ENCODE measurements around the gene RUNX1.

RUNX1 gene

DNA sequence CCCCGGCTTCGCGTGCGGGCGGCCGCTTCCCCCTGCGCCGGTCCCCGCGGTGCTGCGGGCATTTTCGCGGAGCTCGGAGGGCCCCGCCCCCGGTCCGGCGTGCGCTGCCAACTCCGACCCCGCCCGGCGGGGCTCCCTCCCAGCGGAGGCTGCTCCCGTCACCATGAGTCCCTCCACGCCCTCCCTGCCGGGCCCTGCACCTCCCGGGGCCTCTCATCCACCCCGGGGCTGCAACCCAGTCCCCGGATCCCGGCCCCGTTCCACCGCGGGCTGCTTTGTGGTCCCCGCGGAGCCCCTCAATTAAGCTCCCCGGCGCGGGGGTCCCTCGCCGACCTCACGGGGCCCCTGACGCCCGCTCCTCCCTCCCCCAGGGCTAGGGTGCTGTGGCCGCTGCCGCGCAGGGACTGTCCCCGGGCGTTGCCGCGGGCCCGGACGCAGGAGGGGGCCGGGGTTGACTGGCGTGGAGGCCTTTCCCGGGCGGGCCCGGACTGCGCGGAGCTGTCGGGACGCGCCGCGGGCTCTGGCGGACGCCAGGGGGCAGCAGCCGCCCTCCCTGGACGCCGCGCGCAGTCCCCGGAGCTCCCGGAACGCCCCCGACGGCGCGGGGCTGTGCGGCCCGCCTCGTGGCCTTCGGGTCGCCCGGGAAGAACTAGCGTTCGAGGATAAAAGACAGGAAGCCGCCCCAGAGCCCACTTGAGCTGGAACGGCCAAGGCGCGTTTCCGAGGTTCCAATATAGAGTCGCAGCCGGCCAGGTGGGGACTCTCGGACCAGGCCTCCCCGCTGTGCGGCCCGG is 159.2 kb downstream of the RUNX1 start:
- peak; percentile 76 to 82 for DNase-seq

GRCh38 chr21:34889320-34889675 is 159.8 kb downstream of the RUNX1 start:
- peak; percentile 51 to 54 for DNase-seq

GRCh38 chr21:34888569-34889319 is 160.4 kb downstream of the RUNX1 start:
- DNase-seq = peak; percentile 92 to 97

DNA sequence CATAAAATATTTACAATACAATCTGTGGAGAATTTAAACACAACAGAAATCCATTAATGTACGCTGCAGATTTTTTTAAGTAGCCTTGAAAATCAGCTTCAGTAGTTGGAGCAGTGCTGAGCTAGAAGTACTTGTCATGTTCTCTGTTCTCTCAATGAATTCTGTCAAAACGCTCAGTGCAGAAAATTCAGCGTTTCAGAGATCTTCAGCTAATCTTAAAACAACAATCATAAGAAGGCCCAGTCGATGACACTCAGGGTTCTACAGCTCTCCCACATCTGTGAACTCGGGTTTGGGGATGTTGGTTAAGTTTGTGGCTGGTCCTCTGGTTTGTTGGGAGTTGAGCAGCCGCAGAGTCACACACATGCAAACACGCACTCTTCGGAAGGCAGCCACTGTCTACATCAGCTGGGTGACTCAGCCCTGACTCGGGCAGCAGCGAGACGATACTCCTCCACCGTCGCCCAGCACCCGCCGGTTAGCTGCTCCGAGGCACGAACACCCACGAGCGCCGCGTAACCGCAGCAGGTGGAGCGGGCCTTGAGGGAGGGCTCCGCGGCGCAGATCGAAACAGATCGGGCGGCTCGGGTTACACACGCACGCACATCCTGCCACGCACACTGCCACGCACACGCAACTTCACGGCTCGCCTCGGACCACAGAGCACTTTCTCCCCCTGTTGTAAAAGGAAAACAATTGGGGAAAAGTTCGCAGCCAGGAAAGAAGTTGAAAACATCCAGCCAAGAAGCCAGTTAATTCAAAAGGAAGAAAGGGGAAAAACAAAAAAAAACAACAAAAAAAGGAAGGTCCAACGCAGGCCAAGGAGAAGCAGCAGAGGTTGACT is 161.2 kb downstream of the RUNX1 start:
- peak; percentile 72 to 91 for DNase-seq

- DNase-seq = no peak
Measured at GRCh38 chr21:34887105-34887442, 162.0 kb downstream of the RUNX1 start.

DNA sequence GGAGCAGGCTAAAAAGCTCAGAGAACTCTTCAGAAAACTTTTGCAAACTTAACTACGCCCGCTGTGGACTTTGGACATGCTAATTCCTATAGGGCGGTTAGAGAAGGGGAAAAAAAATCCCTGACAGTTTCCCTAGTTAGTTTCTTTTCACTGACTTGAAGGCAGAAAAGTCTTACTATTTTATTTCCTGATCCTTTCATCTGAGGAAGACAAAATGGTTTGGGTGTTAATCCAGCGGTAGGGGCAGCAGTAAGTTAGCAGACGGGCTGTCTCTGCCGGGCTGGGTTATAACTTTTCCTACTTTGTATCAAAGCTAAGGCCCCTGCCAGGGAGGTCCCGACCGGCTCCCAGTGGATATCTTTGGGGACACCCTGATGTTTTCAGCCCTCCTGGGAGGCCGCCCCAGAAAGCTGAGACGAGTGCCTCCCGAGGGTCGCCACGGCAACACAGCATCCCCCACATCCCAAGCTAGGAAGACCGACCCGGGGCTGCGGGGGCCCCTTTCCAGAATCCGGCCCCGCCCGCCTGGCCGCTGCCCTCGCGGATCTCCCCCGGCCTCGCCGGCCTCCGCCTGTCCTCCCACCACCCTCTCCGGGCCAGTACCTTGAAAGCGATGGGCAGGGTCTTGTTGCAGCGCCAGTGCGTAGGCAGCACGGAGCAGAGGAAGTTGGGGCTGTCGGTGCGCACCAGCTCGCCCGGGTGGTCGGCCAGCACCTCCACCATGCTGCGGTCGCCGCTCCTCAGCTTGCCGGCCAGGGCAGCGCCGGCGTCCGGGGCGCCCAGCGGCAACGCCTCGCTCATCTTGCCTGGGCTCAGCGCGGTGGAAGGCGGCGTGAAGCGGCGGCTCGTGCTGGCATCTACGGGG is 162.6 kb downstream of the RUNX1 start:
- peak; percentile 34 to 57 for DNase-seq

GRCh38 chr21:34885626-34886239 is 163.4 kb downstream of the RUNX1 start:
- DNase-seq = no peak

DNA sequence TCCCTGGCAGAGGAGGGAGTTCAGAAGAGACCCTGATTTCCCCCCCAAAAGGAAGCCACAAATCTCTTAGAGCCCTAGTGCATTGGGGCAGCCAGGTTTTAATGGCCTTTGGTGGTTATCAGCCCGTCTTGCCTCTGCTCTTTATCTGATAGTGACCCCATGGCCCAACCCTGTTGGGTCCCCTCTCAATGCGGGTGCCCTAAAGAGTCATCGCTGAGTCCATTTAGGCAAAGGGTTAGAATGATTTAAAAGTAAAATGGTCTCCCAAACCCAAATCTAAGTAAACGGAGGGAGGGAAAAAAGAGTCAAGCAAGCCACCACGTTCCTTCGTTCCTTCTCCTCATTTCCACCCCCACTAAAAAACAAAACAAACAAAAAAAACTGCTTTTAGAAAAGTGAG is 164.0 kb downstream of the RUNX1 start:
- no peak for DNase-seq

GRCh38 chr21:34884346-34884929 is 164.7 kb downstream of the RUNX1 start:
- DNase-seq = no peak

- peak in 1 of 2 donors; percentile 32 for DNase-seq
Measured at GRCh38 chr21:34883491-34884271, 165.4 kb downstream of the RUNX1 start.

DNA sequence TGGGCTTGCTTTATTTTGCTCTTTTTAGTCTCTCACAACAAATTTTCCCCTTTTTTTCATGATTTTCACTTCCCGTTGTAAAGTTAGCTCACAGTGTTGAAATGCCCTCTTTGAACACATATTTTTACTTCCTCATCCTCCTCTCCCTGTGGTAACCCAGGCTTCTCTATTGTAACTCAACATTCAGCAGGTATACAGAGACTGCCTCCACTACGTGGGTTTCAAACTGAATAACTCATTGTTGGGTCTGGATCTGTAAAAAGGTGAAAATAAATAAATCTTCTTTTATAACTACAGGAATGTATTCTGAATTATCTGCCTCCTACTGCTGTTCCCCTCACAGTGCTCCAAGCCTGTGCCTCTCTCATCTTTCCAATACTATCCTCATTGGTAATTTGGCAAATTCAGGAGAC is 166.4 kb downstream of the RUNX1 start:
- DNase-seq = peak; percentile 89

DNA sequence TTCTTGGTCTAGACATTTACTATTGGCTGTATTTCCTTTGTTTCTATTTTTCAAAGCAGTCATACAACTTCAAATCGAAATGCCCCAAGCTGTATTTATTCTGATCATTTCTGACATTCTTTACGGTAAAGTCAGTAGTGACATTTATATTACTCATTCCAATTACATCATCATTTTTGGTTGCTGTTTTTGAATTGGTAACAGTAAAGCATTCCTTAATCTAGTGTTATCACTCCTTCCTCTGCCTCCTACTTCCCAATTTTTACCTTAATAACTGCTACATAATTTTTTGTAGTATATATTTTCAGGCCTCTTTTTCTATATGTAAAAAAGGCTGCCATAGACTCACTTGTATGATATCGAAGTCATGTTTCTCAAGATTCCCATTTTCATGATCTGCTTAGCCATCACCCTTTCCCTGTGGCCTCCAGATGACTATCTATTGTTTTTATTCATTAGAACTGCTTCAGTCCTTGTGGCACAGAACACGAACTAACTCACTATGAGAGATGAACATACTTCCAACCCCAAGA is 167.2 kb downstream of the RUNX1 start:
- peak; percentile 58 to 64 for DNase-seq

GRCh38 chr21:34881421-34881820 is 167.7 kb downstream of the RUNX1 start:
- no peak for DNase-seq

- no peak for DNase-seq
Measured at GRCh38 chr21:34880401-34880800, 168.7 kb downstream of the RUNX1 start.

GRCh38 chr21:34878940-34879339 is 170.2 kb downstream of the RUNX1 start:
- no peak for DNase-seq

DNA sequence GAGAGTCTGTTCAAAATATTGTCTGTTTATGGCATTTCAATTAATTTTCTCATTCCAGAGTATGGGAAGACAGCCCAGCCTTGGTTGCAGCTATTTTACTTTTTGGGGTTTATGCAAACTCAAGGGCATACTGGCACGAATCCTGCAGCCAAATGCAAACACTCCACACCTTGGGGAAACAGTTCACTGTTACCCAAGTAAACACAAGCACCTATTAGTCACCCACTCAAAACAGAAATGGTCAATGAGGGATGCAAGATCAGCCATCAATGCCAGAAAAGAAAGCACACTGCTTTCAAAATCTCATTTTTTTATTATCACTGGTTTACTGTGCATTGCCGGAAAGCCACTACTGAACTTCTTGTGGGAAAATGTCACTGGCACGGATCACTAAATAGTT is 170.6 kb downstream of the RUNX1 start:
- DNase-seq = no peak

- DNase-seq = no peak
Measured at GRCh38 chr21:34877485-34878128, 171.5 kb downstream of the RUNX1 start.

GRCh38 chr21:34875830-34876229 is 173.3 kb downstream of the RUNX1 start:
- DNase-seq = no peak

- DNase-seq = no peak
Measured at GRCh38 chr21:34874684-34875513, 174.2 kb downstream of the RUNX1 start.
